Stimulated activated CD4-positive, alpha-beta T cell treated with anti-CD3 and anti-CD28 coated beads, Interleukin-4, amount 100 ng/mL, for 4 hours (primary cell): ENCODE results near the gene WDR88.
"Not testable (repeated sequence)": the region's sequence is repeated elsewhere in the genome, so short reads cannot be mapped to it uniquely, and the experiment has no call there.

Experiments
- DNase-seq, 2 experiments: peaks; one replicate each; pipeline ENCODE4 v3.0.0-alpha.2; 2020

Gene WDR88, protein sequence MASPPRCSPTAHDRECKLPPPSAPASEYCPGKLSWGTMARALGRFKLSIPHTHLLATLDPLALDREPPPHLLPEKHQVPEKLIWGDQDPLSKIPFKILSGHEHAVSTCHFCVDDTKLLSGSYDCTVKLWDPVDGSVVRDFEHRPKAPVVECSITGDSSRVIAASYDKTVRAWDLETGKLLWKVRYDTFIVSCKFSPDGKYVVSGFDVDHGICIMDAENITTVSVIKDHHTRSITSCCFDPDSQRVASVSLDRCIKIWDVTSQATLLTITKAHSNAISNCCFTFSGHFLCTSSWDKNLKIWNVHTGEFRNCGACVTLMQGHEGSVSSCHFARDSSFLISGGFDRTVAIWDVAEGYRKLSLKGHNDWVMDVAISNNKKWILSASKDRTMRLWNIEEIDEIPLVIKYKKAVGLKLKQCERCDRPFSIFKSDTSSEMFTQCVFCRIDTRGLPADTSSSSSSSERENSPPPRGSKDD

GRCh38 chr19:33132021-33132420, at the start of gene WDR88:
WDR88 (plus strand) TSS chr19:33132114; CDS start chr19:33132170, 56 bp downstream.
- DNase-seq = no peak

GRCh38 chr19:33085570-33086128, 46.3 kb upstream of the WDR88 start:
- no peak for DNase-seq

- no peak for DNase-seq
Measured at GRCh38 chr19:33086955-33087354, 45.0 kb upstream of the WDR88 start.

GRCh38 chr19:33089010-33089409, 42.9 kb upstream of the WDR88 start:
- no peak for DNase-seq

- DNase-seq = no peak
Measured at GRCh38 chr19:33090179-33090578, 41.7 kb upstream of the WDR88 start.

GRCh38 chr19:33093420-33094210, 38.3 kb upstream of the WDR88 start:
- DNase-seq = no peak

GRCh38 chr19:33094436-33095067, 37.4 kb upstream of the WDR88 start:
- DNase-seq = no peak

GRCh38 chr19:33096005-33096404, 35.9 kb upstream of the WDR88 start:
- DNase-seq = no peak

DNA sequence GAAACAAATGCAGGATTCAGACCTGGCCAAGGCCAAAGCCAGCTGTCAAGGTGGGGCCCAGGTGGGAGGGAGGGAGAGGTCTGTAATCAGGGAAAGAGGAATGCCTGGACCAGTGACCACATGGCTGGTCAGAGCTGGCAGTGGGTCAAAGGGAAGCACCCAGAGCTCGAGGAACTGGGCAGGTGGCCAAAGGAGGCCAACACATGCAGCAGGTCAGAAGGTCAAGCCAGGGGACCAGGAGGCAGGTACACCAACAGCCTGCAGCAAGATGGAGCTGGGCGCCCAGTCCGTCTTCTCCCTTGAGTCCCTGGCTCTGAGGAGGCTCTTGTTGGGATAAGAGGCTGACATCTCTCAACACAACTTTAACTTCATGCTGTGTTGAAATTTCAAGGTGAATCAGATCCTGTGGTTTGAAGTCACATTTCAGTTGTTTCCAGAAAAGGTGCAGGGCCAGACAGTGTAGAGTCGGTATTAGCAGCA, 33.8 kb upstream of the WDR88 start:
- no peak for DNase-seq

- no peak for DNase-seq
Measured at GRCh38 chr19:33100894-33101644, 30.8 kb upstream of the WDR88 start.

DNA sequence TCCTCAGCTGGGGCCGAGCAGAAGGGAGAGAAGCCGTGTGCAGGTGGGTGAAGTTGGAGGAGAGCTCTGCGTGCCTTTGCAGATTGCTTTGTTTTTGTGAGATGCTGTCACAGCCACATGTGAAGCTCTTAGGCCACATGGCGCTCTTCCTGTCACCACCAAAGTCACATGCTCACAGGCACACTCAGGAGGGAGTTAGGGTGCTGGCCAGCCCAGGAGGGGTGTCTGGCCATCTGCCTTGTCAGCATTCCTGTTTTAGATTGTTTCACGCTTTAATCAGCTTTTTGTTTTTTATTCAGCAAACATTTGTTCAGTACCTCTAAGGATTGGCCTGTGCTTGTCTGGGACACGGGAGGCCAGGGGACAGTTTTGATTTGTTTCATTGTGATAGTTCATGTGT, 29.0 kb upstream of the WDR88 start:
- no peak for DNase-seq

DNA sequence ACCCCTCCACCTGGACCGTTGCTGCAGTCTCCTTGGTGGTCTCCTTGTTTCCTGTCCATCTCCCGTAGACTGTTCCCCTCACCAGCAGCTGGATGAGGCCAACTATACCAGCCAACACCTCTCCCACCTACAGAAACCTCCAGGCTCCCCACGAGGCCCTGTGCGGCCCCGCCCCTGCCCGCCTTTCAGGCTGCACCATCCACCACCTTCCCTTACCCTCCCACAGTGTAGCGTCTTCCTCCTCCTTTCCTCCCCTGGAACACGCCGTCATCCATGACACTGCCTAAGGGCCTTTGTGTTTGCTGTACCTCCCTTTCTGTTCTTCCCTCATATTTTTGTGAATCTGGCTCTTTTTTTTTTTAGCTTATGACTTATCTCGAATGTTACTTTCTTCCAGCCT, 23.8 kb upstream of the WDR88 start:
- DNase-seq = no peak

DNA sequence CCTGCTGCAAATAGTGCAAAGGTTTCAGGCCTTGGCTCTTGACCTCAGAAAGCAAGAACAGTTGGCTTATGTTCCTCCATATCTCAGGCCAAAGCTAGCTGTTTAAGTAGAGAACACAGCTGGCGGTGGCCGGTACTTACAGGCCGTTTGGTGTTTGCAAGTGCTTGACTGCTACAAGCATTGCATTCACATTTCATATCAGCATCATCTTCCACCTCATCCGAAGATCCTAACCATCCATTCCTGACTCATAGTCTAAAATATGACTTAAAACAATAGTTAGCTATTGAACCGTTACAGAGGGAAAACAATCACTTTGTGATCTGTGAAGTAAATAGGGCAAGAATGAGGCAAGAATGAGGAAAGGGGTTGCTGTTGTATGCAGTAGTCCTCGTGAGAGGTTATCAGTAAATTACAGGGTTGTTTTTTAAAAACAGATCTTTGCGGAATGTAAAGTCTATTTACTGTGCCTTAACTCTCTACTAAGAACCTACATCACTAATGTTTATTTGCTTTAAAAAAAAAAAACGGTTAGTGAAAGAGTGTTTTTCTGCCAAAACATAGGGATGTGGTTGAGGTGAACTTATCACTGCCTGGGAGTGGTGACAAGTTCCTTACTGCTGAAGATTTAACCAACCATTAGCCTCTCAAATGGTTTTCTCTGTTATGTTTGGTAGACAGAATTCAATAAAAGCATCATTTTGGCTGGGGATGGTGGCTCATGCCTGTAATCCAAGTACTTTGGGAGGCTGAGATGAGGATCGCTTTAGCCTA, 21.6 kb upstream of the WDR88 start:
- no peak for DNase-seq

GRCh38 chr19:33111587-33111986, 20.3 kb upstream of the WDR88 start:
- no peak for DNase-seq

GRCh38 chr19:33114312-33114711, 17.6 kb upstream of the WDR88 start:
- no peak for DNase-seq

- no peak for DNase-seq
Measured at GRCh38 chr19:33117501-33117900, 14.4 kb upstream of the WDR88 start.

DNA sequence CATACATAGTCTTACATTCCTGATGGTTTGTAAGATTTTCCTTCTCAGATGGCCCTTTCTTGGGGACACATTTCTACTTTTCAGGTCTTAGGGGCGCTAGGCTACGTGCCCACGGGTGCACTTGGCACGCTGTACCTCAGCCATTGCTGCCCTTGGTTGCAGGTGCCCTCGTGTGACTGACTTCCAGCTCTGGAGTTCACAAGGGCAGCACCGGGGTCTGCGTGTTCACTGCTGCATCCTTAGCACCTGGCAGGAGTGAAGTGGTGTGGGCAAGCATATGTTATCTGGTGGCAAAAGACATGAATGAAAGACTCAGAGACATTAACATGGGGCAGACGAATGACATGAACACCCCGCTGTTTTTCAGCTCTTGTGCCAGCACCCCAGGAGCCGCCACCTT, 13.3 kb upstream of the WDR88 start:
- DNase-seq = no peak

DNA sequence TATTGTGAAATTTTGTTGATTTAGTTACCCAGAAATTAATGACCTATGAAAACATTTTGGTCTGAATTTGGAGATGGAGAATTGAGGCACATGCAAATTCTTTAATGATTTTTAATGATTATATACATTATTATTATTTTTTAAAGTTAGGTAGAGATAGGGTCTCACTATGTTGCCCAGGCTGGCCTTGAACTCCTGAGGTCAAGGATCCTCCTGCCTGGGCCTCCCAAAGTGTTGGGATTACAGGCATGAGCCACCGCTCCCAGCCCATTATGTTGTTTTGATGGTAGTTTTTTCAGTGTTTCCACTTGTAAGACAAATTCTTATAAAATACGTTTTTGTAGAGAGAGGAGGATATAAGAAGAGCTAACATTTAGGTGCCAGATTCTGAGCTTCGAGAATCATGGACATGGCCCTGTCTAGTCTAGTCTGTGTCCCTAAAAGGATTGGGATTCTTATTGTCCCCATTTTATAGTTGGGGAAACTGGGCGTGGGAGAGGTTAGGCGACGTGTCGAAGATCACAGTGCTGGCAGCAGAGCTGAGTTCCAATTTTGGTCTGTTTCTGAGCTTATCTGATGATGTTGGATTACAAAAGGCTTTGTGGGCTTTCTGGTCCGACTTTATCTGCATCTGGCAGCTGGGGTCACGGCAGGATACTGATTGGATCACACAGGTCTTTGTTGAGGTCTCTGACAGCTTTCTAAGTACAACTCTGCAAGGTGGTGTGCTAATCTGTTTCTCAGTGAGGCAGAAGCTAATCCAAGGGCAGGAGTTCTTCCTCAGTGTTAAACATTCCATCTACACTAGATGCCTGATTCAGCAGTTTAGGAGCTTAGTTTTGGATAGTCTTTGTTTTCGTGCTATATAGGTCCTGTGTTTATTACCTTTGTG, 7.5 kb upstream of the WDR88 start:
- no peak for DNase-seq

DNA sequence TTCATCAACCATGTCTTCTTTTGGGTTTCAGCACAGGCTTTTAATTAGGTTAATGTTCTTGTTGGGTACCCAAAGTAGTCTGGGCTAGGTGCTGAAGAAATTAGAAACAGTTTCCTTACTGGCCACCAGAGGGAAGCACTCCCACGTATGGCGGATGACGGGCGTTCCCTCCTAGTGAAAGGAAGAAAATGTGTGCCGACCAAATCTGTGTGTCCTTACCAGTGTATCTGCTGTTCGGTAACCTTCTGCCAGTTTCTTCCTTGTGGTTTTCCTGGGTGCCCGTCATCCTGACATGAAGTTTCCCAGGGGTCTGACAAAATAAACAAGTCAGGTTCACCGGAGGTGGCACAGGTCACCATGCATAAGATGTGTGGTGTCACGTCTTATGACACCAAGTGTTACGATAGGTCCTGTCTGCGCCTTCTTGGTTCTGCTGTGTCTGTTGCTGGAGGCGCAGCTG, 6.0 kb upstream of the WDR88 start:
- peak; percentile 22 to 39 for DNase-seq

DNA sequence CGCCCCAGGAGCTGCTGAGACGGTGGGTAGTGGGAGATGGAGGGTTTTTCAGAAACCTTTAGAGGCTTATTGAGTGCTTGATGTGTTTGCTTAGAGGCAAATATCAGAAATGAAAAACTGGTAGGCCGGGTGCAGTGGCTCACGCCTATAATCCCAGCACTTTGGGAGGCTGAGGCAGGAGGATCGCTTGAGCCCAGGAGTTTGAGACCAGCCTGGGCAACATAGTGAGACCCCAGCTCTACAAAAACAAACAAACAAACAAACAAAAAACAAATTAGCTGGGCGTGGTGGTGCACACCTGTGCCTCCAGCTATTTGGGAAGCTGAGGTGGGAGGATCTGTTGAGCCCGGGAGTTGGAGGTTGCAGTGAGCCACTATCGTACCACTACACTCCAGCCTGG, 5.2 kb upstream of the WDR88 start:
- DNase-seq = not testable (repeated sequence)
